ENCODE measurements around the gene PLXDC2. TPM values are rescaled to one million over a fixed set of nuclear protein-coding genes. Genes with fewer than 3 reads are reported as not detected.

Gene PLXDC2
- total RNA-seq, 2 donors from 2014 or later: 19.5 to 26.4 TPM

GRCh38 chr10:20002657-20003056 is 186.4 kb downstream of the PLXDC2 start:
- H3K9me3 Mint-ChIP-seq: no peaks in the 10 kb centered on the region
- H3K27ac Mint-ChIP-seq: no peak overlapping the region
- Histone ChIP-seq H3K9me3 (ENCODE audit: control insufficient read depth, low read length) (no peaks in the 10 kb centered on the region), H3K36me3 (ENCODE audit: control insufficient read depth, insufficient read depth, low read length) (no peaks in the 10 kb centered on the region), H3K4me3 (ENCODE audit: low read length) (no peak overlapping the region), H3K4me1 (ENCODE audit: control insufficient read depth, insufficient read depth, low read length) (no peaks in the 10 kb centered on the region), H3K27ac (ENCODE audit: low read depth, low read length) (no peak overlapping the region), H3K27me3 (ENCODE audit: control insufficient read depth, insufficient read depth, low read length, poor library complexity, severe bottlenecking) (no peaks in the 10 kb centered on the region), H3K9ac (ENCODE audit: extremely low read depth, low read length, poor library complexity, severe bottlenecking) (no peak overlapping the region)
- TF ChIP-seq CTCF (conservative IDR thresholded peaks at IDR 0.05): no peak
- 58 to 82% methylated on average over 2 to 3 of the region's 3 CpGs for WGBS, 2 experiments (ENCODE audit: insufficient coverage in 1 of 2, insufficient read length in 1 of 2)
- peaks cover 15% of the 10 kb centered on the region for H3K36me3 Mint-ChIP-seq (ENCODE audit: low read depth)
- no peak for DNase-seq
- H3K4me1 Mint-ChIP-seq: peaks cover 49% of the 10 kb centered on the region
- no peak overlapping the region for H3K4me3 Mint-ChIP-seq
- H3K27me3 Mint-ChIP-seq (ENCODE audit: insufficient read depth): no peaks in the 10 kb centered on the region

- H3K4me1 Mint-ChIP-seq: peaks cover 35% of the 10 kb centered on the region
- no peaks in the 10 kb centered on the region for H3K36me3 ChIP-seq (ENCODE audit: control insufficient read depth, insufficient read depth, low read length)
- no peak overlapping the region for H3K27ac Mint-ChIP-seq
- H3K4me3 ChIP-seq (ENCODE audit: low read length): no peak overlapping the region
- 94 to 100% methylated on average over 3 of the region's 3 CpGs for WGBS, 2 experiments (ENCODE audit: insufficient coverage in 1 of 2, insufficient read length in 1 of 2)
- H3K4me1 ChIP-seq (ENCODE audit: control insufficient read depth, insufficient read depth, low read length): no peaks in the 10 kb centered on the region
- H3K4me3 Mint-ChIP-seq: no peak overlapping the region
- no peak for TF ChIP-seq CTCF (conservative IDR thresholded peaks at IDR 0.05)
- no peaks in the 10 kb centered on the region for H3K27me3 ChIP-seq (ENCODE audit: control insufficient read depth, insufficient read depth, low read length, poor library complexity, severe bottlenecking)
- H3K9me3 ChIP-seq (ENCODE audit: control insufficient read depth, low read length): no peaks in the 10 kb centered on the region
- H3K9ac ChIP-seq (ENCODE audit: extremely low read depth, low read length, poor library complexity, severe bottlenecking): no peak overlapping the region
- DNase-seq: no peak
- H3K27me3 Mint-ChIP-seq (ENCODE audit: insufficient read depth): no peaks in the 10 kb centered on the region
- H3K36me3 Mint-ChIP-seq (ENCODE audit: low read depth): peaks cover 15% of the 10 kb centered on the region
- H3K27ac ChIP-seq (ENCODE audit: low read depth, low read length): no peak overlapping the region
- no peaks in the 10 kb centered on the region for H3K9me3 Mint-ChIP-seq
Observed at GRCh38 chr10:20004087-20004523, 187.9 kb downstream of the PLXDC2 start.

GRCh38 chr10:20005638-20006037 is 189.4 kb downstream of the PLXDC2 start:
- Histone ChIP-seq H3K4me1 (ENCODE audit: control insufficient read depth, insufficient read depth, low read length) (peaks cover 2% of the 10 kb centered on the region), H3K27me3 (ENCODE audit: control insufficient read depth, insufficient read depth, low read length, poor library complexity, severe bottlenecking) (no peaks in the 10 kb centered on the region), H3K27ac (ENCODE audit: low read depth, low read length) (no peak overlapping the region), H3K36me3 (ENCODE audit: control insufficient read depth, insufficient read depth, low read length) (no peaks in the 10 kb centered on the region), H3K9ac (ENCODE audit: extremely low read depth, low read length, poor library complexity, severe bottlenecking) (no peak overlapping the region), H3K4me3 (ENCODE audit: low read length) (no peak overlapping the region), H3K9me3 (ENCODE audit: control insufficient read depth, low read length) (no peaks in the 10 kb centered on the region)
- DNase-seq: no peak
- no peak for TF ChIP-seq CTCF (conservative IDR thresholded peaks at IDR 0.05)
- H3K4me3 Mint-ChIP-seq: no peak overlapping the region
- 94 to 100% methylated on average over 4 to 8 of the region's 8 CpGs for WGBS, 2 experiments (ENCODE audit: insufficient coverage in 1 of 2, insufficient read length in 1 of 2)
- H3K4me1 Mint-ChIP-seq: peaks cover 28% of the 10 kb centered on the region
- no peaks in the 10 kb centered on the region for H3K9me3 Mint-ChIP-seq
- H3K27me3 Mint-ChIP-seq (ENCODE audit: insufficient read depth): no peaks in the 10 kb centered on the region
- H3K27ac Mint-ChIP-seq: no peak overlapping the region
- peaks cover 15% of the 10 kb centered on the region for H3K36me3 Mint-ChIP-seq (ENCODE audit: low read depth)
